Measurements from ENCODE around the gene ZBTB21. TPM values are rescaled to one million over a fixed set of nuclear protein-coding genes. Genes with fewer than 3 reads are reported as not detected.

Gene ZBTB21
- total RNA-seq (2021; fragmentation: NEBNext Ultra II Directional; extraction: Animal tissue kit (Norgen Biotek cat#: 25700)), result 16.2 and 17.8 TPM in 2 replicates
- polyA plus RNA-seq (2011; rRNA removed), result 3.9 and 4.0 TPM in 2 replicates
- polyA plus RNA-seq (2011; cell fraction: cytosol; rRNA removed), result 3.8 TPM
- polyA plus RNA-seq (2011; cell fraction: nucleus; rRNA removed), result 8.8 TPM
- 5.4 to 8.5 TPM (median 6.6 TPM) in 4 replicates for polyA plus RNA-seq (2012, experiment 1 of 2)
- polyA plus RNA-seq (2012, experiment 2 of 2), result 0.37 TPM
- 7.4 TPM for polyA plus RNA-seq (2013, experiment 1 of 2)
- polyA plus RNA-seq (2013, experiment 2 of 2), result 7.1 TPM
- 16.0 and 24.5 TPM in 2 replicates for polyA minus RNA-seq (2011; rRNA and poly(A)+ RNA removed)
- 12.4 TPM for polyA minus RNA-seq (2011; cell fraction: cytosol; rRNA and poly(A)+ RNA removed)
- 24.6 TPM for polyA minus RNA-seq (2011; cell fraction: nucleus; rRNA and poly(A)+ RNA removed)
- long read RNA-seq, experiment 1, partial matches to known transcripts, result 0 of 6 reads
- long read RNA-seq, experiment 1, other reads (novel, unspliced or antisense), result 6 of 6 reads
- long read RNA-seq, experiment 2, result 0 reads

- Histone ChIP-seq H2BK20ac (ENCODE audit: low read length) (no peak within 1 kb of the TSS), H3K23me2 (ENCODE audit: low read depth, low read length) (peaks cover 9% of the 10 kb centered on the region), H3K9me3 (ENCODE audit: insufficient read depth in 2 of 2, low read depth in 1 of 2, low read length in 1 of 2) (peaks cover 0 to 2% of the 10 kb centered on the region in 2 experiments; a peak in 1 of 4 replicates), H4K5ac (ENCODE audit: insufficient read length, low read depth, low read length) (peak within 1 kb of the TSS; percentile 45), H3K23ac (ENCODE audit: insufficient read length) (no peak within 1 kb of the TSS), H2BK120ac (replicated peaks; ENCODE audit: low read depth, low read length) (no peak within 1 kb of the TSS), H3K36me3 (ENCODE audit: control insufficient read depth in 2 of 4, insufficient read depth in 4 of 4, low read length in 3 of 4) (no peaks in the 10 kb centered on the region; a peak in 1 of 8 replicates), H3K4me2 (ENCODE audit: insufficient read depth in 1 of 2, low read depth in 2 of 2, low read length in 2 of 2) (peak within 1 kb of the TSS; percentile 72 to 77), H3K9ac (replicated peaks in 1 of 4; ENCODE audit: extremely low read depth in 1 of 4, low read depth in 3 of 4, low read length in 3 of 4) (peak within 1 kb of the TSS; percentile 35 to 74 (median 67); a peak in 5 of 7 replicates), H4K8ac (ENCODE audit: extremely low read depth, insufficient read depth, low read length) (peak within 1 kb of the TSS; percentile 94), H3K27ac (ENCODE audit: low read depth, low read length) (peak within 1 kb of the TSS; percentile 75), H2AFZ (ENCODE audit: low read length) (no peak within 1 kb of the TSS; the same call in 1 of the 2 replicates), H2AK5ac (ENCODE audit: low read depth, low read length) (no peak within 1 kb of the TSS), H2BK5ac (ENCODE audit: low read depth, low read length) (no peak within 1 kb of the TSS), H3K18ac (ENCODE audit: extremely low read depth, low read length) (peak within 1 kb of the TSS; percentile 32), H3K14ac (ENCODE audit: insufficient read length) (no peak within 1 kb of the TSS), H3K79me1 (ENCODE audit: low read depth, low read length) (no peaks in the 10 kb centered on the region; the same call in 1 of the 2 replicates), H3K27me3 (replicated peaks in 1 of 4; ENCODE audit: control insufficient read depth in 3 of 4, extremely low read depth in 1 of 4, insufficient read depth in 3 of 4, low read length in 3 of 4) (peaks cover 0 to 15% (median 13%) of the 10 kb centered on the region in 4 experiments; a peak in 6 of 7 replicates), H4K91ac (replicated peaks; ENCODE audit: insufficient read length, low read length) (no peak within 1 kb of the TSS), H3K79me2 (ENCODE audit: control insufficient read depth in 1 of 2, insufficient read depth in 2 of 2, low read length in 2 of 2) (peaks cover 0 to 33% of the 10 kb centered on the region in 2 experiments; a peak in 3 of 4 replicates), H2BK12ac (ENCODE audit: low read depth, low read length) (no peak within 1 kb of the TSS), H3K4ac (replicated peaks; ENCODE audit: insufficient read length, low read depth, low read length) (no peak within 1 kb of the TSS), H3K56ac (replicated peaks; ENCODE audit: insufficient read length, low read depth, low read length) (peak within 1 kb of the TSS; percentile 17), H2BK15ac (ENCODE audit: low read length) (no peak within 1 kb of the TSS), H3K4me1 (replicated peaks in 1 of 4; ENCODE audit: control insufficient read depth in 3 of 4, insufficient read depth in 4 of 4, low read length in 3 of 4) (no peaks in the 10 kb centered on the region; a peak in 1 of 7 replicates), H3K4me3 (ENCODE audit: extremely low read depth in 1 of 4, insufficient read depth in 2 of 4, low read depth in 3 of 4, low read length in 4 of 4) (peak within 1 kb of the TSS; percentile 65 to 82 (median 72)), H4K20me1 (replicated peaks in 1 of 2; ENCODE audit: control insufficient read depth in 1 of 2, insufficient read depth in 2 of 2, low read length in 2 of 2) (peaks cover 0 to 4% of the 10 kb centered on the region in 2 experiments)
- ChIA-PET POLR2A (ENCODE audit: partially characterized antibody) (interaction anchor here (0.7 to 1.6 kb wide), 3 partner anchors 10 to 387 kb away, joined by 3 to 4 read pairs (median 3); no protein-coding TSS in a partner anchor), CTCF (ENCODE audit: partially characterized antibody) (interaction anchor here (0.9 kb wide), 1 partner anchor 16 kb away, joined by 5 read pairs; no protein-coding TSS in a partner anchor)
- FAIRE-seq, result no peak
- WGBS, 2 experiments (ENCODE audit: extremely low coverage in 1 of 2, insufficient coverage in 1 of 2, insufficient read length in 1 of 2, insufficient replicate concordance in 2 of 2, low coverage in 1 of 2, low lambda C conversion rate in 2 of 2, missing lambda C conversion rate in 1 of 2), result 1% methylated on average over 45 of the region's 75 CpGs; no CpG with 5 or more reads in 1 of the 2 experiments
- peak; percentile 92 to 98 for DNase-seq (ENCODE audit: low read depth in 1 of 2, low spot score in 2 of 2)
- TF ChIP-seq NRF1 (IDR thresholded peaks at IDR 0.05; ENCODE audit: low read depth, low read length) (peak; percentile 86), ATF2 (IDR thresholded peaks at IDR 0.05; ENCODE audit: low read length) (peak; percentile 96), HDAC2 (IDR thresholded peaks at IDR 0.05; ENCODE audit: borderline replicate concordance in 1 of 2, low read depth in 2 of 2, low read length in 2 of 2) (no peak), CBX5 (IDR thresholded peaks at IDR 0.05; ENCODE audit: low read depth, low read length) (no peak), POLR2A (IDR thresholded peaks at IDR 0.05; ENCODE audit: control extremely low read depth in 1 of 2, low read depth in 2 of 2, low read length in 2 of 2) (peak in 1 of 2 experiments; percentile 69; a peak in 2 of 3 replicates), MAX (IDR thresholded peaks at IDR 0.05) (peak; percentile 83), POLR2AphosphoS5 (IDR thresholded peaks at IDR 0.05; ENCODE audit: low read depth, low read length) (peak; percentile 72)
Observed at GRCh38 chr21:42009831-42010506, at the start of gene ZBTB21. TSS of gene ZBTB21 (minus strand) at chr21:42010360. CDS start at chr21:41994095, 16,265 bp downstream.
